Liver (tissue), 9 donors: ENCODE results near the gene GPR180. TPM values are rescaled to one million over a fixed set of nuclear protein-coding genes. Genes with fewer than 3 reads are reported as not detected.

Experiments
- DNase-seq: peaks from one replicate; pipeline ENCODE4 v3.0.0-alpha.2; 2017; ENCODE audit warnings: low spot score
- H3K27ac ChIP-seq, 2 donors: one replicate each; pipeline ENCODE4 v1.7.0; 2013; ENCODE audit warnings: inconsistent platforms in 2 of 2, low read length in 2 of 2, control low read depth in 1 of 2, low read depth in 1 of 2, mild to moderate bottlenecking in 1 of 2
- H3K27me3 ChIP-seq, 4 donors: one replicate each; pipeline versions ENCODE4 v1.6.1 to v1.7.0; 2013; ENCODE audit warnings: low read length in 3 of 4, inconsistent platforms in 1 of 4, mild to moderate bottlenecking in 1 of 4, moderate library complexity in 1 of 4; ENCODE audit not compliant: control insufficient read depth in 4 of 4, insufficient read depth in 4 of 4
- H3K36me3 ChIP-seq, 4 donors: one replicate each; pipeline versions ENCODE4 v1.6.1 to v1.7.0; 2013; ENCODE audit warnings: low read length in 3 of 4, mild to moderate bottlenecking in 3 of 4, low read depth in 1 of 4, moderate library complexity in 1 of 4; ENCODE audit not compliant: control insufficient read depth in 4 of 4, insufficient read depth in 3 of 4
- H3K4me1 ChIP-seq, 4 donors: one replicate each; pipeline versions ENCODE4 v1.6.1 to v1.7.0; 2013; ENCODE audit warnings: low read length in 3 of 4, mild to moderate bottlenecking in 3 of 4, moderate library complexity in 1 of 4; ENCODE audit not compliant: control insufficient read depth in 4 of 4, insufficient read depth in 4 of 4
- H3K4me3 ChIP-seq, 3 donors: one replicate each; pipeline versions ENCODE4 v1.6.1 to v1.7.0; 2013; ENCODE audit warnings: low read length in 3 of 3, control low read depth in 1 of 3, low read depth in 1 of 3, mild to moderate bottlenecking in 1 of 3
- H3K9ac ChIP-seq, 2 donors: one replicate each; pipeline ENCODE4 v1.7.0; 2013; ENCODE audit warnings: low read length in 2 of 2, mild to moderate bottlenecking in 2 of 2, moderate library complexity in 2 of 2, control low read depth in 1 of 2, low read depth in 1 of 2
- H3K9me3 ChIP-seq, 4 donors: one replicate each; pipeline versions ENCODE4 v1.6.1 to v1.7.0; 2013; ENCODE audit warnings: low read length in 3 of 4; ENCODE audit not compliant: control insufficient read depth in 4 of 4
- ATF3 ChIP-seq: IDR thresholded peaks from 2 replicates; pipeline ENCODE4 v1.6.1; 2016; ENCODE audit warnings: antibody characterized with exemption
- EGR1 ChIP-seq, 2 donors: IDR thresholded peaks; 2 replicates each; pipeline ENCODE4 v1.6.1; 2016 to 2018; ENCODE audit warnings: antibody characterized with exemption in 2 of 2, low read depth in 2 of 2
- FOXA2 ChIP-seq: IDR thresholded peaks from 2 replicates; pipeline ENCODE4 v1.6.1; 2016; ENCODE audit warnings: antibody characterized with exemption
- HNF4G ChIP-seq: IDR thresholded peaks from 2 replicates; pipeline ENCODE4 v1.6.1; 2016; ENCODE audit warnings: antibody characterized with exemption
- JUND ChIP-seq, 2 donors: IDR thresholded peaks; 2 replicates each; pipeline ENCODE4 v1.6.1; 2016; ENCODE audit warnings: antibody characterized with exemption in 2 of 2
- RAD21 ChIP-seq, 2 donors: IDR thresholded peaks; 2 replicates each; pipeline ENCODE4 v1.6.1; 2016; ENCODE audit warnings: antibody characterized with exemption in 2 of 2, mild to moderate bottlenecking in 2 of 2
- REST ChIP-seq: IDR thresholded peaks from 2 replicates; pipeline ENCODE4 v1.6.1; 2016; ENCODE audit warnings: antibody characterized with exemption, mild to moderate bottlenecking
- RXRA ChIP-seq, 2 donors: IDR thresholded peaks; 2 replicates each; pipeline ENCODE4 v1.6.1; 2017 to 2018; ENCODE audit warnings: antibody characterized with exemption in 2 of 2, mild to moderate bottlenecking in 1 of 2
- SP1 ChIP-seq: IDR thresholded peaks from 2 replicates; pipeline ENCODE4 v1.6.1; 2018; ENCODE audit warnings: antibody characterized with exemption, mild to moderate bottlenecking
- TAF1 ChIP-seq: conservative IDR thresholded peaks from 2 replicates; pipeline ENCODE4 v1.6.1; 2016; ENCODE audit warnings: antibody characterized with exemption, mild to moderate bottlenecking
- WGBS: extraction: QIAGEN DNeasy Blood & Tissue Kit; methylation state at CpG from one replicate; pipeline ENCODE4 v1.1.7; 2013; 5-methylcytosine and 5-hydroxymethylcytosine counted together
- polyA plus RNA-seq, 2 donors: library from polyadenylated mRNA; stranded (reverse) in 1 of 2; unstranded in 1 of 2; fragments of 200-250 nt in 1 of 2; fragments of >200 nt in 1 of 2; fragmentation: Nextera tagmentation in 1 of 2; extraction: Ambion mirVana in 1 of 2; gene quantifications; one replicate each; pipeline versions ENCODE4 v1.2.1 to v1.2.3, GENCODE V29; 2013 to 2015
- total RNA-seq, 2 donors: library from RNA; depleted of rRNA; stranded (reverse); fragments of >200 nt; gene quantifications; one replicate each; pipeline ENCODE4 v1.2.3, GENCODE V29; 2014
- TF ChIP-seq, protein P1 (sequence below): IDR thresholded peaks from 2 replicates; pipeline ENCODE4 v1.6.1; 2016; ENCODE audit warnings: antibody characterized with exemption
- TF ChIP-seq, protein P2 (sequence below): IDR thresholded peaks from 2 replicates; pipeline ENCODE4 v1.6.1; 2016; ENCODE audit warnings: antibody characterized with exemption
- donor health status: healthy.
- donor health status: healthy.
- donor health status: healthy.
- donor health status: healthy.
- donor health status: healthy.

The GPR180 gene
- total and polyA plus RNA-seq, 4 donors = 2.1 to 8.3 (median 2.8) TPM

DNA sequence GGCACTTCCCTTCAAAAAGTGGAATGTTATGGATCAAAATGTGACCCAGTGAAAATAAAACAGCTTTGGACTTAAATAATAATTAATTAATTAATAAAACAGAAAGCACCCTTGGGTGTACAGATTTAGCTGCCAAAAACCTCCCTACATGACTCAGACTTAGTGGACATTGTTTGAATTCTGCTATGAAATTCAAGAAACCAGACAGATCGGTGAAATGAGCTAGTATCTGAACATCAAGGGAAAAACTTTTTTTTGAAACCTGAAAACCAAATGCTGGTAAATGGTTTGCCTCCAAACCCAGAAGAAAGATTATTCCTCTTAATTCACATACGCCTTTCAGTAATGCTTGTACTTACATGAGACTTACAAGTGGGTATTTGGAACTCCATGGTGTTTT is 77.2 kb downstream of the GPR180 start:
- H3K9me3 ChIP-seq = no peaks in the 10 kb centered on the region
- H3K4me1 ChIP-seq = no peaks in the 10 kb centered on the region
- no peak overlapping the region for H3K4me3 ChIP-seq
- DNase-seq = no peak
- H3K36me3 ChIP-seq = no peaks in the 10 kb centered on the region
- no peaks in the 10 kb centered on the region for H3K27me3 ChIP-seq
- no peak overlapping the region for H3K27ac ChIP-seq
- 92% methylated on average over 2 of the region's 2 CpGs for WGBS
- H3K9ac ChIP-seq = no peak overlapping the region
- no peak for TF ChIP-seq RXRA (IDR thresholded peaks at IDR 0.05)
- no peak for TF ChIP-seq REST

DNA sequence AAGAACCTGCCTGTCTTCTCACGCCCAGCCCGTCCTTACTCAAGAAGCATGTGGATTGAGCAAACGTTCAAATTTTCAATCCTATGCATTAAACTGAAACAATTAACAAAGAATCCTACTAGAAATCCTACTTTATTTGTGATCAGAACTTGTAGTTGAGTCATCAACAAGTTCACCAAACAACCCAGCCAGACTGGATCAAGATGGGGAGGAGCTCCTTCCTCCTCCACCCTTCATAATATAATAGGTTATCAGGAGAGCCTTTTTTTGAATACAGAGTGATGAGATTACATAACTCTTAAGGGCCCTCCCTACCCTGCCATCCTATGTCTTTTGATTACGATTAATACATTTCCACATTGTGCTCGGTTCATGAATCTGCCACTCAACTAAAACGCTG is 78.0 kb downstream of the GPR180 start:
- Histone ChIP-seq H3K27me3 (no peaks in the 10 kb centered on the region), H3K27ac (no peak overlapping the region), H3K36me3 (no peaks in the 10 kb centered on the region), H3K4me3 (no peak overlapping the region), H3K9ac (no peak overlapping the region), H3K4me1 (no peaks in the 10 kb centered on the region), H3K9me3 (no peaks in the 10 kb centered on the region)
- DNase-seq = no peak
- 83% methylated on average over 6 of the region's 6 CpGs for WGBS
- no peak for TF ChIP-seq ATF3
- TF ChIP-seq, protein P1, sequence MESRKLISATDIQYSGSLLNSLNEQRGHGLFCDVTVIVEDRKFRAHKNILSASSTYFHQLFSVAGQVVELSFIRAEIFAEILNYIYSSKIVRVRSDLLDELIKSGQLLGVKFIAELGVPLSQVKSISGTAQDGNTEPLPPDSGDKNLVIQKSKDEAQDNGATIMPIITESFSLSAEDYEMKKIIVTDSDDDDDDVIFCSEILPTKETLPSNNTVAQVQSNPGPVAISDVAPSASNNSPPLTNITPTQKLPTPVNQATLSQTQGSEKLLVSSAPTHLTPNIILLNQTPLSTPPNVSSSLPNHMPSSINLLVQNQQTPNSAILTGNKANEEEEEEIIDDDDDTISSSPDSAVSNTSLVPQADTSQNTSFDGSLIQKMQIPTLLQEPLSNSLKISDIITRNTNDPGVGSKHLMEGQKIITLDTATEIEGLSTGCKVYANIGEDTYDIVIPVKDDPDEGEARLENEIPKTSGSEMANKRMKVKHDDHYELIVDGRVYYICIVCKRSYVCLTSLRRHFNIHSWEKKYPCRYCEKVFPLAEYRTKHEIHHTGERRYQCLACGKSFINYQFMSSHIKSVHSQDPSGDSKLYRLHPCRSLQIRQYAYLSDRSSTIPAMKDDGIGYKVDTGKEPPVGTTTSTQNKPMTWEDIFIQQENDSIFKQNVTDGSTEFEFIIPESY = no peak
- no peak for TF ChIP-seq EGR1 (IDR thresholded peaks at IDR 0.05; ENCODE audit: low read depth in 2 of 2)
- TF ChIP-seq RAD21 (IDR thresholded peaks at IDR 0.05) = no peak
- TF ChIP-seq SP1 = no peak
- no peak for TF ChIP-seq JUND (IDR thresholded peaks at IDR 0.05)
- no peak for TF ChIP-seq RXRA (IDR thresholded peaks at IDR 0.05)
- no peak for TF ChIP-seq FOXA2

- Histone ChIP-seq H3K27ac (no peak overlapping the region), H3K9ac (no peak overlapping the region), H3K9me3 (no peaks in the 10 kb centered on the region), H3K4me1 (no peaks in the 10 kb centered on the region), H3K36me3 (no peaks in the 10 kb centered on the region), H3K27me3 (no peaks in the 10 kb centered on the region), H3K4me3 (no peak overlapping the region)
- no peak for DNase-seq
- TF ChIP-seq HNF4G = no peak
- TF ChIP-seq, protein P2, sequence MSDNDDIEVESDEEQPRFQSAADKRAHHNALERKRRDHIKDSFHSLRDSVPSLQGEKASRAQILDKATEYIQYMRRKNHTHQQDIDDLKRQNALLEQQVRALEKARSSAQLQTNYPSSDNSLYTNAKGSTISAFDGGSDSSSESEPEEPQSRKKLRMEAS = no peak
- TF ChIP-seq TAF1 = no peak
- no peak for TF ChIP-seq REST
- 68% methylated on average over 2 of the region's 2 CpGs for WGBS
Observed at GRCh38 chr13:94682229-94682628, 80.6 kb downstream of the GPR180 start.
